ENCODE results near the gene FGFR1OP2.

DNA sequence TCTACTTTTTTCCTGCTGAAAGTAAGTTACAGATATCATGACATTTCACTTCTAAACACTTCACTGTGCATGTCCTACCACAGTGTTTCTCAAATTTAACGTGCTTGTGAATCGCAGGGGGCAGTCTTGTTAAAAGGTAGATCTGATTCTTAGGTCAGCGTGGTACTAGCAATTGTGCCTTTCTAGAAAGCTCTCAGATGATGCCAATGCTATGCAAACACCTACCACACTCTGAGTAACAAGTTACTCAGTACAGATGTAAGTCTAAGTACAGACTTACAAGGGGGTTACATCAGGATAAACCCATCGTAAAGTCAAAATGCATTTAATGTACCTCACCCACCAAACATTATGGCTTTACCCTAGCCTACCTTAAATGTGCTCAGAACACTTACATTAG lies 53.6 kb downstream of the FGFR1OP2 start:
- TF ChIP-seq POLR2A (IDR thresholded peaks at IDR 0.05; ENCODE audit: low read depth, low read length) = no peak
- TF ChIP-seq POLR2AphosphoS5 (IDR thresholded peaks at IDR 0.05; ENCODE audit: low read depth, low read length) = no peak
